Measurements from ENCODE around the gene UBXN2A.

Gene UBXN2A

GRCh38 chr2:23988371-23988770 is 48.1 kb downstream of the UBXN2A start:
- Histone ChIP-seq H3K9ac (ENCODE audit: low read length) (no peak overlapping the region), H3K27ac (ENCODE audit: low read depth, low read length, poor library complexity, severe bottlenecking) (no peak overlapping the region), H3K4me2 (ENCODE audit: low read length) (no peak overlapping the region), H3F3A (ENCODE audit: insufficient read depth, low read length) (no peaks in the 10 kb centered on the region), H3K9me2 (ENCODE audit: low read depth, low read length) (no peaks in the 10 kb centered on the region), H2AFZ (ENCODE audit: low read length) (no peak overlapping the region), H3K36me3 (ENCODE audit: insufficient read depth, low read length) (peaks cover 7% of the 10 kb centered on the region; the same call in 1 of the 2 replicates), H4K20me1 (ENCODE audit: insufficient read depth, low read length) (no peaks in the 10 kb centered on the region), H3K79me2 (ENCODE audit: insufficient read depth, low read length) (no peaks in the 10 kb centered on the region), H3K9me3 (ENCODE audit: low read length) (no peaks in the 10 kb centered on the region), H3K4me1 (ENCODE audit: insufficient read depth, low read length, severe bottlenecking) (no peaks in the 10 kb centered on the region), H3K4me3 (ENCODE audit: low read depth, low read length, poor library complexity, severe bottlenecking) (no peak overlapping the region), H3K27me3 (ENCODE audit: insufficient read depth, low read length) (no peaks in the 10 kb centered on the region)
- TF ChIP-seq CTCF (IDR thresholded peaks at IDR 0.05; ENCODE audit: low read length) (peak; percentile 54; the same call in 1 of the 2 replicates), EZH2 (IDR thresholded peaks at IDR 0.05; ENCODE audit: borderline replicate concordance, low read length) (no peak)

GRCh38 chr2:23992931-23993330 is 52.7 kb downstream of the UBXN2A start:
- TF ChIP-seq EZH2 (IDR thresholded peaks at IDR 0.05; ENCODE audit: borderline replicate concordance, low read length) (no peak), CTCF (IDR thresholded peaks at IDR 0.05; ENCODE audit: low read length) (no peak)
- Histone ChIP-seq H3K4me1 (ENCODE audit: insufficient read depth, low read length, severe bottlenecking) (no peaks in the 10 kb centered on the region), H2AFZ (ENCODE audit: low read length) (no peak overlapping the region), H3K9me2 (ENCODE audit: low read depth, low read length) (no peaks in the 10 kb centered on the region), H3K36me3 (ENCODE audit: insufficient read depth, low read length) (no peaks in the 10 kb centered on the region), H3K27ac (ENCODE audit: low read depth, low read length, poor library complexity, severe bottlenecking) (no peak overlapping the region), H3K4me3 (ENCODE audit: low read depth, low read length, poor library complexity, severe bottlenecking) (no peak overlapping the region), H3F3A (ENCODE audit: insufficient read depth, low read length) (no peaks in the 10 kb centered on the region), H3K4me2 (ENCODE audit: low read length) (no peak overlapping the region), H3K27me3 (ENCODE audit: insufficient read depth, low read length) (no peaks in the 10 kb centered on the region), H3K9me3 (ENCODE audit: low read length) (no peaks in the 10 kb centered on the region), H4K20me1 (ENCODE audit: insufficient read depth, low read length) (no peaks in the 10 kb centered on the region), H3K79me2 (ENCODE audit: insufficient read depth, low read length) (no peaks in the 10 kb centered on the region), H3K9ac (ENCODE audit: low read length) (no peak overlapping the region)

GRCh38 chr2:23993736-23994269 is 53.5 kb downstream of the UBXN2A start:
- H3K27me3 ChIP-seq (ENCODE audit: insufficient read depth, low read length) = no peaks in the 10 kb centered on the region
- no peaks in the 10 kb centered on the region for H3K36me3 ChIP-seq (ENCODE audit: insufficient read depth, low read length)
- H3K9me2 ChIP-seq (ENCODE audit: low read depth, low read length) = no peaks in the 10 kb centered on the region
- TF ChIP-seq EZH2 (IDR thresholded peaks at IDR 0.05; ENCODE audit: borderline replicate concordance, low read length) (no peak), CTCF (IDR thresholded peaks at IDR 0.05; ENCODE audit: low read length) (no peak)
- H3K9me3 ChIP-seq (ENCODE audit: low read length) = no peaks in the 10 kb centered on the region
- H3K4me2 ChIP-seq (ENCODE audit: low read length) = no peak overlapping the region
- no peak overlapping the region for H2AFZ ChIP-seq (ENCODE audit: low read length)
- no peak overlapping the region for H3K4me3 ChIP-seq (ENCODE audit: low read depth, low read length, poor library complexity, severe bottlenecking)
- no peaks in the 10 kb centered on the region for H3K4me1 ChIP-seq (ENCODE audit: insufficient read depth, low read length, severe bottlenecking)
- no peaks in the 10 kb centered on the region for H3K79me2 ChIP-seq (ENCODE audit: insufficient read depth, low read length)
- no peak overlapping the region for H3K9ac ChIP-seq (ENCODE audit: low read length)
- no peak overlapping the region for H3K27ac ChIP-seq (ENCODE audit: low read depth, low read length, poor library complexity, severe bottlenecking)
- no peaks in the 10 kb centered on the region for H3F3A ChIP-seq (ENCODE audit: insufficient read depth, low read length)
- no peaks in the 10 kb centered on the region for H4K20me1 ChIP-seq (ENCODE audit: insufficient read depth, low read length)

All from OCI-LY1 (cell line).